Stimulated activated CD8-positive, alpha-beta memory T cell treated with anti-CD3 and anti-CD28 coated beads, Interleukin-12 subunit alpha, Interleukin-12 subunit beta, amount 100 ng/mL, for 1 hour (primary cell): ENCODE results near the gene ANKRD33B.
"Not testable (repeated sequence)": the region's sequence is repeated elsewhere in the genome, so short reads cannot be mapped to it uniquely, and the experiment has no call there.

Experiments
- DNase-seq: peaks from one replicate; pipeline ENCODE4 v3.0.0-alpha.2; 2020; ENCODE audit warnings: low read depth

ANKRD33B gene

DNA sequence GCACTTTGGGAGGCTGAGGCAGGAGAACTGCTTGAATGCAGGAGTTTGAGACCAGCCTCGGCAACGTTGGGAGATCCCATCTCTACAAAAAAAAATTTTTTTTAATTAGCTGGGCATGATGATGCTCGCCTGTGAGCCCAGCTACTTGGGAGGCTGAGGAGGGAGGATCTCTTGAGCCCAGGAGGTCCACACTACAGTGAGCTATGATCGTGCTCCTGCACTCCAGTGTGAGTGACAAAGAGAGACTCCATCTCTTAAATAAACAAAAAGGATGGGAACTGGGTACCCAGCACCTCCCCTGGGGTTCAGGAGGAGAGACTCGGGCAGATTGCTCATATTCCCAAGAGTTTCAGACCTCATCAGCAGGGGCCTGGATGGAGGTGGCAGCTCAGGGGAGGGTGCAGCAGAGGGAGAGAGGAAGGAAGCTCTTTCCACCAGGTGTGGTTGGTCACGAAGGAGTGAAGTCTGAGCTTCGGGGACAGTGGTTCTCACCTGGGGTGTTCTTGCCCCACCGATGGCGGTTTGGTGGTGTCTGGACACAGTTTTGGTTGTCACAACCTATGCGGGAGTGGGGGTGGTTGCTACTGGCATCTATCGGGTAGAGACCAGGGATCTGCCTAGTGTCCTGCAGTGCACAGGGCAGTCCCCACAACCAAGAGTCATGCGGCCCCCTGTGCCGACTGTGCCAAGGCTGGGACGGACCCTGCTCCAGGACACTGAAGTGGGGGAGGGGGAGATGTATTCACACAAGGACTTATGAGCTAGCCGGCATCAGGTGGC lies 72.7 kb downstream of the ANKRD33B start:
- DNase-seq: no peak

DNA sequence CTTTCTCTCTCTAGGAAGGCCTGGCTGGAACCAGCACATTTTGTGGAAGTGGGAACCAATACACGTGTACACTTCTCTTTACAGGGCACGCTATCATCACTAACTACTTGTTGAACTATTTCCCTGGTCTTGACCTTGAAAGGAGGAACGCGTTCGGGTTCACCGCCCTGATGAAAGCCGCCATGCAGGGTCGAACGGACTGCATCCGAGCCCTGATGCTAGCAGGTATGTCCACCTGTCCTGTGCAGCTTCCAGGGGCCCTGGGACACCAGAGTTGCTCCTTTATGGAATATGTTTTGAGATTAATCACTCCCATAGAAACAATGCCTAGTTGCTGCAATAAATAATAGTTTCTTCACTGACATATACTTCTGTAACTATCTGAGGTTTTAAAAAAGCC lies 74.1 kb downstream of the ANKRD33B start:
- no peak for DNase-seq

DNA sequence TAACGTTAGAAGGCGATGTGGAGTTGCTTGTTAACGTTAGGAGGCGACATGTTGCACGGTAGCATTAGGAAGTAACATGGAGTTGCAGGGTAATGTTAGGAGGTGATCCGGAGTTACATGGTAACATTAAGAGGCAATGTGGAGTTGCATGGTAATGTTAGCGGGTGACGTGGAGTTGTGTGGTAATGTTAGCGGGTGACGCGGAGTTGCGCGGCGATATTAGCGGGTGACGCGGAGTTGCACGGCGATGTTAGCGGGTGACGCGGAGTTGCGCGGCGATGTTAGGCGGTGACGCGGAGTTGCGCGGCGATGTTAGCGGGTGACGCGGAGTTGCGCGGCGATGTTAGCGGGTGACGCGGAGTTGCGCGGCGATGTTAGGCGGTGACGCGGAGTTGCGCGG lies 74.9 kb downstream of the ANKRD33B start:
- DNase-seq: not testable (repeated sequence)

DNA sequence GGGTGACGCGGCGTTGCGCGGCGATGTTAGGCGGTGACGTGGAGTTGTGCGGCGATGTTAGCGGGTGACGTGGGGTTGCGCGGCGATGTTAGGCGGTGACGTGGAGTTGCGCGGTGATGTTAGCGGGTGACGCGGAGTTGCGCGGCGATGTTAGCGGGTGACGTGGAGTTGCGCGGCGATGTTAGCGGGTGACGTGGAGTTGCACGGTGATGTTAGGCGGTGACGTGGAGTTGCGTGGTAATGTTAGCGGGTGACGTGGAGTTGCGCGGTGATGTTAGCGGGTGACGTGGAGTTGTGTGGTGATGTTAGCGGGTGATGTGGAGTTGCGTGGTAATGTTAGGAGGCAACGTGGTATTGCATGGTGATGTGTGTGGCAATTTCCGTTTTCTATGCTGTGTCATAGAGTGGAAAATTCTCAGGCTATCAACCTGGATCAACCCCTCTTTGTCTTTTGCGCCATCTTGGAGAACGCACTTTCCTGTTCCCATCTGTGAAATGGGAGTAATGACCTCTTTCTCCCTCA lies 76.0 kb downstream of the ANKRD33B start:
- no peak for DNase-seq

DNA sequence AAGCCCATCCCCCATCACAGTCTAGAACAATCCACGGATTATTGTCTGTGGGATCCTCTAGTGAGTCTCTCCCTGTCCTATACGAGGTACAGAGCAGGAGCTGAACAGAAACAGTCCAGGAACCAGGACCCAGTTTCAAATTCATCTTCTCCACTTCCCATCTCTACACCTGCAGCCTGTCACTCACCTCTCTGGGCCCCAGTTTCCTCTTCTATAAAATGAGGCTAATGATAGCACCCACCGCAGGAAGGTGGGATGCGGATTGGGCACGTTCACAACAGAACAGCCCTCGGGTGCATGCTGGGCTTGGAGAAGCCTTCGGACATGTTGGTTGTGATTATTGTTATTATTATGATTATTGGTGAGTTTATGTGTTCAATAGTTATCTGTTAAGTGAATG lies 78.5 kb downstream of the ANKRD33B start:
- no peak for DNase-seq

DNA sequence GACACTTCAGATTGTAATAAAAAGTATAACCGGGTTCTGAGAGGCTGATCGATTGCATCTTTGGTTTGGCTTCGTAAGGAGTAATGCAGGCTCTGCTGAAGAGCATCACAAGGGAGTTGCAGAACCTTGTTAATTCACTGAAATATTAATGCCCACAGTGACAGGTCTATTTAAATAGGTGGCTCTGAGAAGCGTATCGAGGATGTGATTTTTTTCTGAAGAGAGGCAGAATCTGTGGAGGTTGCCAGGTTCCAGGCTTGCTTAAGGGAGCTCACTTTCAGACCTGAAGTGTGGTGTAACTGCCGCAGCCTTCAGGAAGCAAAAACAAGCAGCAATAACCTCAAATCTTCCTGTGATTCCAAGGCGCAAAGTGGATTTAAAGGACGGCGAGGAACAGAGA lies 80.3 kb downstream of the ANKRD33B start:
- DNase-seq: no peak

DNA sequence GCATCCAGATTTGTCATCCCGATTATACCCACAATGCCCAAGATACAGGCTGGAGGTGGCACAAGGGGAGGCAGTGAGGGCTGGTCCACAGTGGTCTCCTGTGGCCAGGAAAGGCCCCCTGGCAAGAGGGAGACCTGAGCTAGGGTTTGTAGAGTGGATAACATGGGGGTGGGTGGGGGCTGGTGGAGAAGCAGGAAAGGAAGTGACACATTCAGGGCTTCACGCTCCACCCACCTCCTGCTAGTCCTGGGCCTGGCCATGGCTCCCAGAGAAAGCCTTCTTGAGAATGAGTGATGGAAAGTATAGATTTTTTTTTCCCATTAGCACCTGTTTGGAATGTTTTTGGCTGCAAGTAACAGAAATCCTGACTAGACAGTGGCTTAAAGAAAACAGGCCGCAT lies 81.3 kb downstream of the ANKRD33B start:
- no peak for DNase-seq

DNA sequence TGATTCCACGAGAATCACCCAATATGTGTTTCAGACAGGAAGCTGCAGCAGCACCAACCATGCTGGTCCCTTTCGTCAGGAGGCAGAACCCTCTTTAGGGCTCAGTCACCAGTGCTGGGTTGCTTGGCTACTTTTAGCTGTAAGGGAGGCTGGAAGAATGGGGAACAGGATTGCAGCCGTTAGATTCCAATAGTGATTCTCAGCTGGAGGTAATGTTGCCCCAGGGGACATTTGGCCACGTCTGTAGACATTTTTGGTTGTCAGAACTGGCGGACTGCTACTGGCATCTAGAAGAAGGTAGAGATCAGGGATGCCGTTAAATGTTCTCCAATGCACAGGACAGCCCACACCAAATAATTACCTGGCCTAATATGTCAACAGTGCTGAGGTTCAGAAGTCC lies 81.8 kb downstream of the ANKRD33B start:
- no peak for DNase-seq

DNA sequence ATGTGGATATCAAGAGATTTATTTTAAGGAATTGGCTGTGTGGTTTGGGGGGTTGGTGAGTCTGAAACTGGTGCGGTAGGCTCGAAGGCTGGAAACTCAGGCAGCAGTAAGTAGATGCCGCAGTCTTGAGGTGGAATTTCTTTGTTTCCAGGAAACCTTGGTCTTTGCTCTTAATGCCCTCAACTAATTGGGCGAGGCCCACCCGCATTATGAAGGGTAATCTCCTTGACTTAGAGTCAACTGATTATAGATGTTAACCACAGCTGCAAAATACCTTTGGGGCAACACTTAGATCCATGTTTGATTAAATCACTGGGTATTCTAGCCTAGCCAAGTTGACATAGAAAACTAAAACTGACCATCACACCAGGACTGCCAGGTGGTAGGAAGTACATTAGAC lies 83.8 kb downstream of the ANKRD33B start:
- DNase-seq: no peak

DNA sequence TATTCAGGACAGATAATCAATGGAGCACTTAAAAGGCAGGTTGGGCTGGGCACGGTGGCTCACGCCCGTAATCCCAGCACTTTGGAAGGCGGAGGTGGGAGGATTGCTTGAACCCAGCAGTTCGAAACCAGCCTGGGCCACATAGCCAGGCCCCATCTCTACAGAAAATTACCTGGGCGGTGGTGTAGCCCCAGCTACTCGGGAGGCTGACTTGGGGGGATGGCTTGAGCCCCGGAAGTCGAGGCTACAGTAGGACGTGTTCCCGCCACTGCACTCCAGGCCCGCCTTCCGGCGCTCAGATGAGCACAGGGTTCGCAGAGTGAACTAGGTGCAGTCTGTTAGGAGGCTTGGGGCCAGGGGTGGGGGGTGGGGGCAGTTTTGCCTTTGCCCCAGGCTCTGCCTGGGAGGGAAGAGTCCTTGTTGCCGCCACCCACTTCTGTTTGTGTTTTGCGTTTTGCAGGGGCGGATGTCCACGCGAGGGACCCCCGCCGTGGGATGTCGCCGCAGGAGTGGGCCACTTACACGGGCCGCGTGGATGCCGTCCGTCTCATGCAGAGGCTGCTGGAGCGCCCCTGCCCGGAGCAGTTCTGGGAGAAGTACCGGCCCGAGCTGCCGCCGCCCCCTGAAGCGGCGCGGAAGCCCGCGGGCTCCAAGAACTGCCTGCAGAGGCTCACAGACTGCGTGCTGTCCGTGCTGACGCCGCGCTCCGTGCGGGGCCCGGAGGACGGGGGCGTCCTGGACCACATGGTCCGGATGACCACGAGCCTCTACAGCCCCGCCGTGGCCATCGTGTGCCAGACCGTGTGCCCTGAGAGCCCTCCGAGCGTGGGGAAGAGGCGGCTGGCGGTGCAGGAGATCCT lies 85.2 kb downstream of the ANKRD33B start:
- DNase-seq: no peak

DNA sequence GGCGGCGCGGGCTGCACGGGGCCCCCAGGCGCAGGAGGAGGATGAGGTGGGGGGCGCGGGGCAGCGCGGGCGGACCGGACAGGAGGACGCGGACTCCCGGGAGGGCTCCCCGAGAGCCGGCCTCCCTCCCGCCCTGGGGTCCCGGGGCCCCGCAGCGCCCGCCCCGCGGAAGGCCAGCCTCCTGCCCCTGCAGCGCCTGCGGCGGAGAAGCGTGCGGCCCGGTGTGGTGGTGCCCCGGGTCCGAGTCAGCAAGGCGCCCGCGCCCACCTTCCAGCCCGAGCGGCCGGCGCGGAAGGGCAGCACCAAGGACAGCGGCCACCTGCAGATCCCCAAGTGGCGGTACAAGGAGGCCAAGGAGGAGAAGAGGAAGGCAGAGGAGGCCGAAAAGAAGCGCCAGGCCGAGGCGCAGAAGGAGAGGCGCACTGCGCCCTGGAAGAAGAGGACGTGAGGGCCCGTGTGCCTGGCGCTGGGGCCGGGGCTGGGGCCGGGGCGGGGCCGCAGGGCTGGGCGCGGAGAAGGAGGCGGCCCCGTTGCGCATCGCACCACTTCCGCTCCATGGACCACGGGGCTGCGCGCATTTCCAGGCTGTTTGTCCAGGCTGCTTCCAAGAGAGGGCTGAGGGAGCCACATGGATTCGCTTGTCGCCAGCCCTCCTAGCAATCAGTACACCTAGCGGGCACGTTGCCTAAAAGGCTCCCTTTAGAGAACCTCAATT lies 86.0 kb downstream of the ANKRD33B start:
- DNase-seq: no peak

DNA sequence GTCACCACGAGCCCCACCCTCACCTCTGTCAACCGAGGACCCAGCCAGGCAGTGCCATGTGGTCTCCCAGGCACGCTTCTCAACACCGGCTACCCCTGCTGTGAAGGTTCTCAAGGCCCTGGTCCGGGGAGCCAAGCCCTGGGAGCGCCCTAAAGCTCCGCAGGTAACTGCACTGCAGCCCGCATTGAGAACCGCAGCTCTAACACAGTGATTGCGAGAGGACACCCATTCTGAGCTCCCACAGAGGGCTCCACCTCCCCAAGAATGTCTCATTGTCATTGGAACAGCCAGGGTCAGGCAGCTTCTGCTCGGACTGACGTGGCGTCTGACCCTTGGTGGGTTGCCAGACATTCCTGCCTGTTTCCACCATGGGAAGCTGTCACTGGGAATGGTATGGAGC lies 88.3 kb downstream of the ANKRD33B start:
- DNase-seq: no peak

DNA sequence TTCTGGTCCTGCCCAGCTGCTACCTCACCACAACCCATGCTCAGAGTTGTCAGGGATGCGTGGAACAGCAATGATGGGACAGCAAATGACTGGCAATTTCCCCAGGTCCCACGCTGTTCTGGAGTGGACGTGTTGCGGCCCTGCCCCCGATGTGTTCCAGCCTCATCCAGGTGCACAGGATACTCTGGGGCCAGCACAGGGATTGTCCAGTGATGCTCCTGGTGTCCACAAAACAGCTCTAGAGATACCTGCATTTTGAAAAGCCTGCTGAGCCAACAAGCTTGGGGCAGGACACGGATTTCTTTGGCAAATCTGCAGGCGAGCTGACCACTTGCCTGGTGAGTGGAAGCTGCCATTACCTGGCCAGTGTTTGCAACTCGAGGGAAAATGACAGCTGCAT lies 88.7 kb downstream of the ANKRD33B start:
- no peak for DNase-seq

DNA sequence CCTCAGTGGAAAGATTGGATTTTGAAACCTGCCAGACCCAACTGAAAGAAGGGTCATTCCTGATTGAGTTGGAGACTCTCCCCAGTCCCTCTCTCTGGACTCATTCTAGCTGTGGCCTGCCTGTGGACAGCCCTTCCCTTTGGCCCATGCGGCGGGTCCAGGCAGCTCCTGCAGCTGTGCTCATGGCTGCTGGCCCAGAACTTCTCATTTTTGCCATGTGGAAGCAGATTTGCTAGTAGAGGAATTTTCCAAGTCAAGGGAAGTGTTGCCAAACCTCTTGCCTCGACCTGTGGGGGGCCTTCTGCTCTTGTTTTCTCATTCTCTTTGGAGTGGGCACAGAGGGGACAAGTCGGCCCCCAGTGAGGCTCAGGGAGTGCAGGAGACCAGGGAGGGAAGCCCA lies 89.2 kb downstream of the ANKRD33B start:
- DNase-seq: no peak

DNA sequence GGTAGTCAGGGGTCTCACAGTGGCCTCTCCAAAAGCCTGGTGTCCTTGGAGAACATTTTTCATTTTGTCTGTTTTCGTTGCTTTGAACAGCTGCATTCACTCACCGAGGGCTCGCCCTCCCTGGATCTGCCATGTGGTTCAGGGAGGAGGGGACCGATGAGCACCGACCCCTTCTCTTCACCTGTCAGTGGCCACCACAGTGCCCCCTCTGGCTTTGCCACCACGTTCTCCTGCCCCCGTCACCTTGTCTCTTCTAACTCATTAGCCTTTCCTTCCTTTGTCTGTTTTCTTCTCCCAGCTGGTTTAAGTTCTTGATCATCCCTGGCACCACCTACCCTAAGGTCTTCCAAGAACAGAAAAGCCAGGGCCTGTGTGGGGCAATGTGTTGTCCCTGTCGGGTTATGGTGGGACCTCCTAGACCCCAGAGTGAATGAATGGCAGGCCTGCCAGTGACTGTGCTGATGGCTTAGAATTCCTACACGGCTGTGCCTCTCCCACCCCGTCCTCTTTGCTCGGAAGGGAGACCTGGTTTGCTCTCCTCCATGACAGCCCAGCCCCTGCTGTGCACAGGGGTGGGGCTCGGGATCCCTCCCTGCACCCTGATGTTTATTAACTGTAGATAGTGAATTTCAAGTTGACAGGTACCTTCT lies 90.0 kb downstream of the ANKRD33B start:
- DNase-seq: no peak

DNA sequence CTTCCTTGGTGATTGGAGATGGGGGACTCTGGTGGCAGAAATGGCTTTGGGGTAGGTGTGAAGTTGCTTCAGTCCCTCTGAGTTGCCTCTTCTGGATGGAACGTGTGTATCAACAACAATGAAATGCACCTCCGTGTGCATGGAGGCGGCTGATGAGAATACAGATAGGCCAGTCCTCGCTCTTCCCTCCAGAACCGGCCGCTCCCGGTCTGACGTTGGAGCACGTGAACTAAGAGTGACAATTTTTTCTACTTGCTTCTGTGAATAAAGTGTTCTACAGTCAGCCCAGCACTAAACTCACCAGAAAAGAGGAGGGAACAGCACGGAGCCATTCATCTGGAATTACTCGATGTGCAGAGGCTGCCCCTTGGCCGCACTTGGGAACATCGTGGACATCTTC lies 90.7 kb downstream of the ANKRD33B start:
- no peak for DNase-seq

DNA sequence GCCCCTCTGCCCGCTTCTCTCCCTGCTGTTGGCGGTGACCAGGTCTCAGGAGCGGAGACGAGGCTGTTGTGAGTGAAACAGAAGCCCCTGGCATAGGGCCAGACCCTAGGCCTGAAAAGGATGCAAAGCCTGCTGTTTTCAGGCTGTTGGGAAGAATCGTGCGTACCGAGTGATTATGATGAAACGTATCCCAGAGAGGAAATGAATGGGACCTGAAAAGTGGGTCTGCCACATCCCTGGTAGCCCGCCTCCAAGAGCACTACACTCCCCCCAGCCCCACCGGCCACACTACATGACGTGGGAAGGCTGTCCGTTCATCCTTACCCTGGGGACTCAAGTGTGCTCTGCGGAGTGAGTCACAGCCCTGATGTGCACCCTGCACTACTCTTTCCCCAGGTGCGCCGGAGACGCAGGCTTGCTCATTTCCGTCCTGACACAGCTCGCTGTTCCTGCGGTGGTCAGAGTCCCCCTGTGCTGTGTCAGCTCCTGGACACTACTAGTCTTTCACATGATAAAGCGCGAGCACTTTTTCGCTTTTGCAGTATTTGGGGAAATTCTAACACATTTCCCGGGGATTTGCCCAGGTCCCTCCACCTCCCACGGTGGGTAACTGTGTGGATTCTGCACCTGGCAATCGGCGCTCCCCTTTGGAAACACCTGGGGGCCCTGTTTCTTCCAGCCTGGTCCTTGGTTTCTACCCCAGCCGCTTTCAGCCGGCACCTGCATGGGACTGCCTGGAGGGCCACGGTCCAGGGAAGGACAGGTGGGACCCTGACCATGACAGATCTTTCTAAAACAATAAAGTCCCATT lies 91.5 kb downstream of the ANKRD33B start:
- no peak for DNase-seq

DNA sequence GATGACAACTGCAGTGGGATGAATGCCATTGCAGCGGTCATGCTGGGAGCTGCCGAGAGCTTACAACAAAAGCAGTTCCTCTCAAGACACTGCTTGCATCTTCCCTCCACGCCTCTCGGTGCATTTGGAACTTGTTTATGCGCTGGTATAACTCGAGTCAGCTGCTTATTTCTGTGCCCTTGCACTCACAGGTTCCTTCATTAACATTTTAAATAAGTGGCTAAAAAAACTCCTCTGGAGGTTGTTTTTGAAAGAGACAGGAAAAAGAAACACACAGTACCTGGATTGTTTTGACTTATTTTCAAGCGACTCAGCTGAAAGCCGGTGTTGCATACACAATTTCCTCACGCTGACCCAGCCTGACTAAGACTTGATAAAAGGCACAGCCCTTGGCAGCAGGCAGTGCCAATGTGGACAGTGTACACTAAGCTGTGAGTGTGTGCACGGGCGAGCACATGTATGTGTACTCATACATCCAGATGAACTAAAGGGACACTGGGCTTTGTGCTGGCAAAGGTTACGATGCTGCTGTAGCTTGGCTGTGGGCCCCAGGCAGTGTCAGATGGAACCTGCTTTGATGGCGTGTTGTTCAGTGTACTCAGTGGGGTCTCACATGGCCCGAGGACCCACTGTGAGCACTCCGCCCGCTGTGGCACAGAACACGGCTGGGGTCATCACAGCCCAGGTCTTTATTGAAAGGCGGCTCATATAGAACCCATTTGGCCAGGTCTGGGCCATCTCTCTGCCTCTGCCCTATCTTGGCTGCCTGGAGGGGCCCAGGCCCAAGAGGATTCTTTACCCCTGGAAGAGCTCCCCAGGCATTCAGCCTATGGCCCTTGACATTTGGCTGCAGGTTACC lies 92.3 kb downstream of the ANKRD33B start:
- no peak for DNase-seq

DNA sequence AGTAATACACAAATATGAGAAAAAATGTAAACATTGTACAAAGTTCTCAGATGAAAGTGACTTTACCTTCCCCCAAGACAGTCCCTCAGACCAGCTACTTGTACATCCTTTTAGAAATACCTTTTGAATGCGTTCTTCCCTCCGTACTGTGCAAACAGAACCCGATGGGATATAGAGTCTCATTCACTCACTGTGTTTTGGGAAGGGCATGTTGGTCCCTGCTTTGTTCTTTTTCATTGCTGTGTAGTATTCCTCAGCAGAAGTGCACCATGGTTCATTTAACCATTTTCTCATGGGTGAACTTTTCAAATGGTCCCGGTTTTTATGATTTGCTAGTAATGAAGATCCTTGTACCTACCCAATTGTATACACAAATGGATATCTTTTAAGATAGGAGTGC lies 94.4 kb downstream of the ANKRD33B start:
- DNase-seq: no peak

DNA sequence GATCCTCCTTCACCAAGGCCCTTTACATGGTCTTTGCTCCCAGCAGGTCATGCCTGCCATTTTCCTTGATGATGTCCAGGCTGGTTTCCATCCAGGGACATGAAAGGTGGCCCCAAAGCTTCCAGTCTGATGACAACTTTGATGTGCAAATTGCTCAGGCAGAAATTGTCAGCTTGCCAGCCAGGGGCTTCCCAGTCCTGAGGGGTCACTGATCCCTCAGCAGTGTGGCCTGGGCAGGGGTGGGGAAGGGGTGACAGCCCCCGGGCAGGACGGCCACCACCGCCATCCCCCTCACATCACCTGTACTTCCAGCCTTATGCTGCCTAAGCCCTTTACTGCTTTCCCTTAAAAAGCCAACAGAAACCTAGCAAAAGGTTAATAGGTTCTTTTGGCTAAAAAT lies 96.3 kb downstream of the ANKRD33B start:
- no peak for DNase-seq
